Stomach (tissue), 4 donors: ENCODE measurements around the gene HOXA6.

Source experiments
- EP300 ChIP-seq: sonication (generic); formaldehyde crosslinking; IDR thresholded peaks from one replicate; pipeline ENCODE4 v1.6.1; 2017; ENCODE audit warnings: antibody characterized with exemption
- POLR2A ChIP-seq, 4 donors: fragments of 450-650 bp; IDR thresholded peaks; one replicate each; pipeline ENCODE4 v1.6.1; 2016; ENCODE audit warnings: antibody characterized with exemption in 4 of 4, control low read depth in 2 of 4, mild to moderate bottlenecking in 1 of 4, moderate library complexity in 1 of 4
- POLR2AphosphoS5 ChIP-seq, 3 donors: sonication (generic); formaldehyde crosslinking; IDR thresholded peaks; one replicate each; pipeline ENCODE4 v1.6.1; 2016; ENCODE audit warnings: antibody characterized with exemption in 3 of 3
- TF ChIP-seq, protein P1 (sequence below), 7 experiments: fragments of 450-650 bp in 4 of 7; fragments of 200-600 bp in 3 of 7; sonication (generic) in 3 of 7; IDR thresholded peaks; one replicate each; pipeline ENCODE4 v1.5.1; 2016 to 2019; ENCODE audit warnings: antibody characterized with exemption in 7 of 7, control low read depth in 2 of 7, mild to moderate bottlenecking in 1 of 7

DNA sequence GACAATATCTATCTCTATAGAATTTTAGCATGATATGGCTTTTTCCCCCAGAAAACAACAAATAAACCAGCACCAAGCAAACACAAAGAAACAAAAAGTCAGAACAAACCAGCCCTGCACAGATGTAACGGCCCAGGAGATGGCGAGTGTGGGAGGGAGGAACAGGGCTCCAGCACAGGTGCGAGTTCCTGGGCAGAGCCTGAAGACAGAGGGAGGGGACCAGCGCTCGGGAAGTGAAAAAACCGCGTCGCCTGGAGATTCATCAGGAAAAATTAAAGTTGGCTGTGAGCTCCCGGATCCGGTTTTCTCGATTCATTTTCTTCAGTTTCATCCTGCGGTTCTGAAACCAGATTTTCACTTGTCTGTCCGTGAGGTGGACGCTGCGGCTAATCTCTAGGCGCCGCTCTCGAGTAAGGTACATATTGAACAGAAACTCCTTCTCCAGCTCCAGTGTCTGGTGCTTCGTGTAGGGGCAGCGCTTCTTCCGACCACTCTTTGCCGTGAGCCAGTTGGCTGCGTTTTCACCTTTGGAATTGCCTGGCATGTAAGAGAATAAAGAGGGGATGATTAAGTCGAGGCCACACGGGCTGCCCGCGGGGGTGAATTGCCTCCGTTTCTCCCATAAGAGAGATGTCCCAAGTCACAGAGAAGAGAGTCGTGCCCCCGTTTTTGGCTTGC lies 24.2 kb upstream of the HOXA6 start:
- TF ChIP-seq, protein P1, sequence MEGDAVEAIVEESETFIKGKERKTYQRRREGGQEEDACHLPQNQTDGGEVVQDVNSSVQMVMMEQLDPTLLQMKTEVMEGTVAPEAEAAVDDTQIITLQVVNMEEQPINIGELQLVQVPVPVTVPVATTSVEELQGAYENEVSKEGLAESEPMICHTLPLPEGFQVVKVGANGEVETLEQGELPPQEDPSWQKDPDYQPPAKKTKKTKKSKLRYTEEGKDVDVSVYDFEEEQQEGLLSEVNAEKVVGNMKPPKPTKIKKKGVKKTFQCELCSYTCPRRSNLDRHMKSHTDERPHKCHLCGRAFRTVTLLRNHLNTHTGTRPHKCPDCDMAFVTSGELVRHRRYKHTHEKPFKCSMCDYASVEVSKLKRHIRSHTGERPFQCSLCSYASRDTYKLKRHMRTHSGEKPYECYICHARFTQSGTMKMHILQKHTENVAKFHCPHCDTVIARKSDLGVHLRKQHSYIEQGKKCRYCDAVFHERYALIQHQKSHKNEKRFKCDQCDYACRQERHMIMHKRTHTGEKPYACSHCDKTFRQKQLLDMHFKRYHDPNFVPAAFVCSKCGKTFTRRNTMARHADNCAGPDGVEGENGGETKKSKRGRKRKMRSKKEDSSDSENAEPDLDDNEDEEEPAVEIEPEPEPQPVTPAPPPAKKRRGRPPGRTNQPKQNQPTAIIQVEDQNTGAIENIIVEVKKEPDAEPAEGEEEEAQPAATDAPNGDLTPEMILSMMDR (IDR thresholded peaks at IDR 0.05), result no peak
- no peak for TF ChIP-seq POLR2A (IDR thresholded peaks at IDR 0.05)
- no peak for TF ChIP-seq EP300
- TF ChIP-seq POLR2AphosphoS5 (IDR thresholded peaks at IDR 0.05), result no peak
